GM23248 (cell line): Measurements from ENCODE around the gene EHD4. TPM values are rescaled to one million over a fixed set of nuclear protein-coding genes. Genes with fewer than 3 reads are reported as not detected.

Experiments used
- DNase-seq: peaks from one replicate; pipeline ENCODE4 v3.0.0-alpha.2; 2015
- H2AFZ ChIP-seq: fragments of 200-600 bp; sonication (generic); 2 replicates; pipeline ENCODE4 v1.6.1; 2016; ENCODE audit warnings: antibody characterized with exemption
- H3F3A ChIP-seq: fragments of 200-600 bp; sonication (generic); 2 replicates; pipeline ENCODE4 v1.6.1; 2016; ENCODE audit warnings: mild to moderate bottlenecking, antibody characterized with exemption, mixed run types; ENCODE audit not compliant: insufficient read depth
- H3K27ac ChIP-seq: fragments of 200-600 bp; sonication (generic); 2 replicates; pipeline ENCODE4 v1.5.1; 2016; ENCODE audit warnings: mild to moderate bottlenecking
- H3K27me3 ChIP-seq: fragments of 200-600 bp; sonication (generic); replicated peaks from 2 replicates; pipeline ENCODE4 v1.6.1; 2016; ENCODE audit warnings: mild to moderate bottlenecking; ENCODE audit not compliant: insufficient read depth
- H3K36me3 ChIP-seq: fragments of 200-600 bp; sonication (generic); 2 replicates; pipeline ENCODE4 v1.6.1; 2016; ENCODE audit warnings: low read depth, mild to moderate bottlenecking
- H3K4me1 ChIP-seq: fragments of 200-600 bp; sonication (generic); 2 replicates; pipeline ENCODE4 v1.6.1; 2016; ENCODE audit warnings: mild to moderate bottlenecking; ENCODE audit not compliant: insufficient read depth
- H3K4me2 ChIP-seq: fragments of 200-600 bp; sonication (generic); one replicate; pipeline ENCODE4 v1.6.1; 2016; ENCODE audit warnings: mild to moderate bottlenecking; ENCODE audit not compliant: unreplicated experiment
- H3K4me3 ChIP-seq: fragments of 200-600 bp; sonication (generic); 2 replicates; pipeline ENCODE4 v1.5.1; 2016; ENCODE audit warnings: mild to moderate bottlenecking
- H3K79me2 ChIP-seq: fragments of 200-600 bp; sonication (generic); 2 replicates; pipeline ENCODE4 v1.6.1; 2016; ENCODE audit warnings: mild to moderate bottlenecking; ENCODE audit not compliant: insufficient read depth
- H3K9ac ChIP-seq: fragments of 200-600 bp; sonication (generic); 2 replicates; pipeline ENCODE4 v1.6.1; 2016; ENCODE audit warnings: mild to moderate bottlenecking
- H3K9me2 ChIP-seq: fragments of 200-600 bp; sonication (generic); 2 replicates; pipeline ENCODE4 v1.6.1; 2016; ENCODE audit warnings: mixed run types, mild to moderate bottlenecking, moderate library complexity; ENCODE audit not compliant: insufficient read depth
- H3K9me3 ChIP-seq: fragments of 200-600 bp; sonication (generic); one replicate; pipeline ENCODE4 v1.6.1; 2017; ENCODE audit warnings: low read depth
- H4K20me1 ChIP-seq: fragments of 200-600 bp; sonication (generic); 2 replicates; pipeline ENCODE4 v1.6.0; 2016; ENCODE audit not compliant: insufficient read depth
- EZH2 ChIP-seq: fragments of 200-600 bp; sonication (generic); IDR thresholded peaks from 2 replicates; pipeline ENCODE4 v1.6.1; 2018; ENCODE audit warnings: antibody characterized with exemption, mild to moderate bottlenecking; ENCODE audit not compliant: insufficient read depth, poor library complexity, severe bottlenecking
- EZH2phosphoT487 ChIP-seq: fragments of 200-600 bp; sonication (generic); IDR thresholded peaks from 2 replicates; pipeline ENCODE4 v1.6.1; 2018; ENCODE audit warnings: antibody characterized with exemption, moderate library complexity, mild to moderate bottlenecking, low read depth; ENCODE audit not compliant: insufficient read depth
- WGBS, 2 experiments: methylation state at CpG; one replicate each; pipeline ENCODE4 v1.1.6; 2015 to 2017; ENCODE audit warnings: low lambda C conversion rate in 2 of 2, low coverage in 1 of 2; ENCODE audit errors: missing lambda C conversion rate in 2 of 2; 5-methylcytosine and 5-hydroxymethylcytosine counted together
- in situ Hi-C: fragments of 300-500 bp; cut with MboI; formaldehyde crosslinking; loops from 2 replicates; pipeline ENCODE4 v1.15.0; 2020
- polyA plus RNA-seq: library from polyadenylated mRNA; unstranded; fragments of >200 nt; fragmentation: Nextera tagmentation; extraction: Ambion mirVana; gene quantifications from 2 replicates; pipeline ENCODE4 v1.2.1, GENCODE V29; 2016
- total RNA-seq: library from RNA; depleted of rRNA; stranded (reverse); fragments of >200 nt; shearing (Covaris generic); gene quantifications from 2 replicates; pipeline ENCODE4 v1.2.3, GENCODE V29; 2014

Gene EHD4
- total and polyA plus RNA-seq, 2 experiments from 2014 or later: 17.7 to 18.7 TPM

- in situ Hi-C loops: no loop called here
Measured at GRCh38 chr15:41977757-41978383, 5.5 kb upstream of the EHD4 start.

GRCh38 chr15:41975669-41976068 lies 3.3 kb upstream of the EHD4 start:
- Histone ChIP-seq H4K20me1 (no peaks in the 10 kb centered on the region), H3F3A (peaks cover 6% of the 10 kb centered on the region), H2AFZ (no peak overlapping the region), H3K4me2 (no peak overlapping the region), H3K27me3 (no peaks in the 10 kb centered on the region), H3K27ac (no peak overlapping the region), H3K36me3 (no peaks in the 10 kb centered on the region), H3K9me2 (no peaks in the 10 kb centered on the region), H3K9me3 (no peaks in the 10 kb centered on the region), H3K9ac (no peak overlapping the region), H3K79me2 (peaks cover 15% of the 10 kb centered on the region), H3K4me1 (peaks cover 6% of the 10 kb centered on the region; the same call in 1 of the 2 replicates), H3K4me3 (no peak overlapping the region)
- DNase-seq: no peak
- in situ Hi-C loops: no loop called here
- TF ChIP-seq EZH2phosphoT487 (no peak), EZH2 (no peak)
- WGBS, 2 experiments: 9 to 14% methylated on average over 2 of the region's 2 CpGs

More at GRCh38 chr15:41977757-41978383, 5.5 kb upstream of the EHD4 start:
- no peaks in the 10 kb centered on the region for H3K36me3 ChIP-seq
- no peaks in the 10 kb centered on the region for H3F3A ChIP-seq
- 78 to 79% methylated on average over 6 of the region's 6 CpGs for WGBS, 2 experiments
- H3K9me3 ChIP-seq: no peaks in the 10 kb centered on the region
- no peak overlapping the region for H3K27ac ChIP-seq
- H3K4me3 ChIP-seq: no peak overlapping the region
- no peak overlapping the region for H3K4me2 ChIP-seq
- DNase-seq: no peak
- no peak overlapping the region for H3K9ac ChIP-seq
- H2AFZ ChIP-seq: no peak overlapping the region
- H3K4me1 ChIP-seq: no peaks in the 10 kb centered on the region
- H3K9me2 ChIP-seq: no peaks in the 10 kb centered on the region
- no peak for TF ChIP-seq EZH2phosphoT487
- TF ChIP-seq EZH2: no peak
- no peaks in the 10 kb centered on the region for H3K27me3 ChIP-seq
- no peaks in the 10 kb centered on the region for H3K79me2 ChIP-seq
- H4K20me1 ChIP-seq: no peaks in the 10 kb centered on the region

- Histone ChIP-seq H3K4me1 (peaks cover 14% of the 10 kb centered on the region; the same call in 1 of the 2 replicates), H3K27me3 (no peaks in the 10 kb centered on the region), H4K20me1 (no peaks in the 10 kb centered on the region), H3K4me2 (no peak overlapping the region), H3K36me3 (no peaks in the 10 kb centered on the region), H3K9ac (no peak overlapping the region), H3K9me2 (no peaks in the 10 kb centered on the region), H3K79me2 (peaks cover 31% of the 10 kb centered on the region), H3K9me3 (no peaks in the 10 kb centered on the region), H3F3A (peaks cover 14% of the 10 kb centered on the region), H3K4me3 (no peak overlapping the region), H3K27ac (no peak overlapping the region), H2AFZ (no peak overlapping the region)
- in situ Hi-C loops: no loop called here
- TF ChIP-seq EZH2phosphoT487: no peak
- no peak for TF ChIP-seq EZH2
- DNase-seq: no peak
- WGBS, 2 experiments: 93 to 100% methylated on average over 1 of the region's 1 CpG
Measured at GRCh38 chr15:41974041-41974440, 1.7 kb upstream of the EHD4 start.

- DNase-seq: peak; percentile 38
- Histone ChIP-seq H3K9me3 (no peaks in the 10 kb centered on the region), H3K36me3 (no peaks in the 10 kb centered on the region), H3K79me2 (peaks cover 53% of the 10 kb centered on the region), H4K20me1 (no peaks in the 10 kb centered on the region), H3K27ac (peak overlapping the region; percentile 40), H3K4me2 (peak overlapping the region; percentile 85), H3K27me3 (no peaks in the 10 kb centered on the region), H3K4me3 (peak overlapping the region; percentile 90), H3K9ac (peak overlapping the region; percentile 85), H2AFZ (peak overlapping the region; percentile 91), H3K9me2 (no peaks in the 10 kb centered on the region), H3K4me1 (peaks cover 30% of the 10 kb centered on the region), H3F3A (peaks cover 30% of the 10 kb centered on the region)
- TF ChIP-seq EZH2phosphoT487 (no peak), EZH2 (no peak)
- in situ Hi-C loops: no loop called here
- WGBS, 2 experiments: 1 to 3% methylated on average over 11 to 40 of the region's 46 CpGs
Measured at GRCh38 chr15:41971895-41972252, 483 bp downstream of the EHD4 start.
